Body of pancreas (tissue), 4 donors: ENCODE data around the gene ZNF692. TPM values are rescaled to one million over a fixed set of nuclear protein-coding genes. Genes with fewer than 3 reads are reported as not detected.

Experiments
- ATAC-seq: fragments of 150-250 bp; one replicate; pipeline ENCODE4 v1.9.1; 2016
- DNase-seq, 4 donors: peaks; one replicate each; pipeline ENCODE4 v3.0.0-alpha.2; 2019
- H3K27ac ChIP-seq, 4 donors: fragments of 200-600 bp; sonication (generic); 1 replicate in 3 of 4; 2 replicates in 1 of 4; pipeline versions ENCODE4 v1.5.1 to v1.6.1; 2016 to 2019; ENCODE audit warnings: mild to moderate bottlenecking in 1 of 4, mixed read lengths in 1 of 4, moderate library complexity in 1 of 4
- H3K27me3 ChIP-seq, 2 donors: fragments of 200-600 bp; sonication (generic); one replicate each; pipeline ENCODE4 v1.6.0; 2016; ENCODE audit warnings: mild to moderate bottlenecking in 1 of 2
- H3K36me3 ChIP-seq, 2 donors: fragments of 200-600 bp; sonication (generic); replicated peaks in 1 of 2; 2 replicates each; pipeline ENCODE4 v1.5.1; 2016; ENCODE audit warnings: low read depth in 2 of 2; ENCODE audit not compliant: insufficient read depth in 1 of 2
- H3K4me1 ChIP-seq: fragments of 200-600 bp; sonication (generic); one replicate; pipeline ENCODE4 v1.6.0; 2016
- H3K4me3 ChIP-seq, 2 donors: fragments of 200-600 bp; sonication (generic); 1 replicate in 1 of 2; 2 replicates in 1 of 2; pipeline ENCODE4 v1.5.1; 2016 to 2019
- H3K9me3 ChIP-seq, 3 donors: fragments of 200-600 bp; sonication (generic); 1 replicate in 2 of 3; 2 replicates in 1 of 3; pipeline ENCODE4 v1.5.1; 2016
- CTCF ChIP-seq, 7 experiments: fragments of 450-650 bp in 4 of 7; fragments of 200-600 bp in 3 of 7; sonication (generic) in 3 of 7; IDR thresholded peaks; one replicate each; pipeline ENCODE4 v1.5.1; 2016 to 2019; ENCODE audit warnings: antibody characterized with exemption in 7 of 7
- POLR2A ChIP-seq, 3 donors: fragments of 450-650 bp; IDR thresholded peaks; one replicate each; pipeline ENCODE4 v1.6.1; 2016; ENCODE audit warnings: antibody characterized with exemption in 3 of 3, mild to moderate bottlenecking in 2 of 3
- WGBS, 2 donors: methylation state at CpG; one replicate each; pipeline ENCODE4 v1.1.5; 2017; 5-methylcytosine and 5-hydroxymethylcytosine counted together
- intact Hi-C: fragments of 100-400 bp; cut with DNase I; formaldehyde crosslinking; loops from one replicate; pipeline ENCODE4 v1.15.1; 2023
- total RNA-seq, 2 donors: library from RNA; depleted of rRNA; stranded (reverse); fragments of >200 nt; gene quantifications; one replicate each; pipeline ENCODE4 v1.1.0, GENCODE V29; 2016

Gene ZNF692
- total RNA-seq, 2 donors from 2014 or later: 35.8 to 128 TPM

- TF ChIP-seq CTCF (IDR thresholded peaks at IDR 0.05): no peak
- TF ChIP-seq POLR2A (IDR thresholded peaks at IDR 0.05): no peak
- no peak overlapping the region for H3K4me3 ChIP-seq
- H3K4me1 ChIP-seq: peaks cover 11% of the 10 kb centered on the region
- intact Hi-C loops: no loop called here
- no peaks in the 10 kb centered on the region for H3K27me3 ChIP-seq
- ATAC-seq: no peak
- H3K36me3 ChIP-seq: no peaks in the 10 kb centered on the region
- WGBS, 2 donors: 88 to 97% methylated on average over 3 of the region's 3 CpGs
- no peak for DNase-seq
- H3K9me3 ChIP-seq: no peaks in the 10 kb centered on the region
- peak overlapping the region in 2 of 4 donors; percentile 93 to 97 for H3K27ac ChIP-seq
Measured at GRCh38 chr1:248871837-248872401, 13.0 kb upstream of the ZNF692 start.

- Histone ChIP-seq H3K4me1 (peaks cover 24% of the 10 kb centered on the region), H3K27me3 (no peaks in the 10 kb centered on the region), H3K4me3 (peak overlapping the region in 1 of 2 donors; percentile 17), H3K36me3 (no peaks in the 10 kb centered on the region), H3K9me3 (no peaks in the 10 kb centered on the region), H3K27ac (peak overlapping the region; percentile 37 to 81 (median 63))
- peak; percentile 86 to 93 (median 90) for DNase-seq
- 9 to 10% methylated on average over 28 to 43 of the region's 46 CpGs for WGBS, 2 donors
- no peak for TF ChIP-seq CTCF (IDR thresholded peaks at IDR 0.05)
- TF ChIP-seq POLR2A (IDR thresholded peaks at IDR 0.05): peak; percentile 44 to 74 (median 68)
- intact Hi-C loops: no loop called here
- ATAC-seq: peak; percentile 69
Measured at GRCh38 chr1:248862998-248863881, 4.4 kb upstream of the ZNF692 start.

GRCh38 chr1:248862695-248862997 is 3.8 kb upstream of the ZNF692 start:
- H3K9me3 ChIP-seq: no peaks in the 10 kb centered on the region
- H3K36me3 ChIP-seq: no peaks in the 10 kb centered on the region
- TF ChIP-seq CTCF (IDR thresholded peaks at IDR 0.05) (no peak), POLR2A (IDR thresholded peaks at IDR 0.05) (no peak)
- no peak overlapping the region for H3K4me3 ChIP-seq
- peak overlapping the region; percentile 37 to 81 (median 63) for H3K27ac ChIP-seq
- 13 to 15% methylated on average over 4 of the region's 4 CpGs for WGBS, 2 donors
- no peak for ATAC-seq
- intact Hi-C loops: no loop called here
- peaks cover 30% of the 10 kb centered on the region for H3K4me1 ChIP-seq
- no peak for DNase-seq
- no peaks in the 10 kb centered on the region for H3K27me3 ChIP-seq

GRCh38 chr1:248861616-248862015 is 2.7 kb upstream of the ZNF692 start:
- DNase-seq (no peak), ATAC-seq (no peak)
- Histone ChIP-seq H3K4me1 (peaks cover 37% of the 10 kb centered on the region), H3K36me3 (no peaks in the 10 kb centered on the region), H3K27me3 (no peaks in the 10 kb centered on the region), H3K9me3 (no peaks in the 10 kb centered on the region), H3K4me3 (no peak overlapping the region), H3K27ac (no peak overlapping the region)
- WGBS, 2 donors: 77 to 86% methylated on average over 2 of the region's 2 CpGs
- intact Hi-C loops: no loop called here
- TF ChIP-seq CTCF (IDR thresholded peaks at IDR 0.05): no peak
- TF ChIP-seq POLR2A (IDR thresholded peaks at IDR 0.05): no peak
